Adipose tissue (tissue), 3 donors: ENCODE measurements around the gene BUD23. TPM values are rescaled to one million over a fixed set of nuclear protein-coding genes. Genes with fewer than 3 reads are reported as not detected.

Experiments used
- H3K27ac ChIP-seq: one replicate; pipeline ENCODE4 v1.5.1; 2013; ENCODE audit warnings: low read depth, low read length
- WGBS, 3 donors: extraction: QIAGEN DNeasy Blood & Tissue Kit; methylation state at CpG; one replicate each; pipeline ENCODE4 v1.1.7; 2013; 5-methylcytosine and 5-hydroxymethylcytosine counted together
- polyA plus RNA-seq, 3 donors: library from polyadenylated mRNA; stranded (reverse); fragments of 200-250 nt; gene quantifications; one replicate each; pipeline ENCODE4 v1.2.3, GENCODE V29; 2013
- donor health status: healthy with polysubstance abuse.
- donor health status: Bipolar disorder and iron deficiency.
- donor health status: healthy.

Gene BUD23
- polyA plus RNA-seq, 3 donors = 40.7 to 65.8 (median 46.4) TPM

DNA sequence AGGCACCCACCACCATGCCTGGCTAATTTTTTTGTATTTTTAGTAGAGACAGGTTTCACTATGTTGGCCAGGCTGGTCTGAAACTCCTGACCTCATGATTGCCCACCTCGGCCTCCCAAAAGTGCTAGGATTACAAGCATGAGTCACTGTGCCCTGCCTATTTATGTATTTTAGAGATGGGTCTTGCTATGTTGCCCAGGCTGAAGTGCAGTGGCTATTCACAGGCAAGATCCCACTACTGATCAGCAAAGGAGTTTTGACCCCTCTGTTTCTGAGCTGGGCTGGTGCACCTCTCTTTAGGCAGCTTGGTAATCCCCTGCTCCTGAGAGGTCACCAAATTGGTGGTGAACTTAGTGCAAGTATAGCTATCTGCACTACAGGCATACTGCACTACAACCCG is 49.0 kb downstream of the BUD23 start:
- 62 to 88% (median 72%) methylated on average over 2 of the region's 2 CpGs for WGBS, 3 donors
- H3K27ac ChIP-seq = no peak overlapping the region

DNA sequence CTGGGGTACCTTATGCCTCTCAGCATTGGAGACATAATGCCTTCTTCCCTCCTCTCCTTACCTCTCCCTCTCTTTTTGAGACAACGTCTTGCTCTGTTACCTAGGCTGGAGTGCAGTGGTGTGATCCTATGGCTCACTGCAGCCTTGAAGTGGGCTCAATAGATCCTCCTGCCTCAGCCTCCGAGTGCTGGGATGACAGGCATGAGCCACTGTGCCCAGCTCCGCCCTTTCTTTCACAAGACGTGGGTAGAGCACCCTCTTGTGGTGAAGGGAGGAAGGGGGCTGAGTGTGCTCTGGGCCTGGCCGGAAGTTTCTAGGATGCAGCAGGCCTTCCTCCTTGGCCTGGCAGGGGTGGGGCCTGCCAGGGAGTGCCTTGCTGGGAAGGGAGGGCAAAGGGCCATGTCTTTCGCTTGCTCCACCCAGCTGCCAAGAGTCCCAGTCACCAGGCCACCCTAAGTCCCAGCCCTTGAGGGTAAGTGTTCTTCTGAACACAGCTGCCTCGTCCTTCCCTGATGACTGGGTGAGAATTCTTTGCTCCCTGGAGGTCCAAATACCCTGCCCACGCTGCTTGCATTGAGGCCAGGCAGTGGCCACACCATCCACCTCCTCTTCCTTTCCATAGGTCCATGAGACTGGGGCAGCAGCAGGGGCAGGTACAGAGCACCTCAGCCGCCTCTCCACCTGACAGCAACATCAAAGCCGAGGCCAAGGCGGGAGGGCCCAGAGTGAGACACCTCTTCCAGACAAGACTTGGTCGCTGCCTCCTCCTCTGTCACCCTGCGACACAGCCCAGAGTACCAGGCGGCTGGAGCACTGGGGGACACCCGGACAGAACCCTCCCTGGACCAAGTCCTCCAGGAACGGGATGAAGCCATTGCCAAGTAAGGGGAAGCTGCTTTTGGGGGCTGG is 51.5 kb downstream of the BUD23 start:
- no peak overlapping the region for H3K27ac ChIP-seq
- WGBS, 3 donors = 57 to 66% (median 60%) methylated on average over 16 of the region's 16 CpGs

DNA sequence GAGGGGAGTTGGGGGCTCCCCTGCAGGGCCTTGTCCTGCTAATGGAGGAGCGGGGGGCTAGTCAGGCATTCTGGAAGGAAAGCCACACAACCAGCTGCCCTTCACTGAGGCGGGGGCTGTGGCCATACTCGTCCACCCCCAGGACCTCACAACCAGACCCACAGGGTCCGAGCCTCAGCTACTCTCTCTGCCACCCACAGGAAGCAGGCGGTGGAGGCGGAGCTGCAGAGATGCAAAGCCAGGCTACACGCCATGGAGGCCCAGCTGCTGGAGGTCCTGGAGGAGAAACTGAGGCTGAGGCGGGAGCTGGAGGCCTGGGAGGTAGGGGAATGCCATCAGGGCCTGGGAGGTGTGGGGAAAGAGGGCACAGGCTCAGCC is 52.1 kb downstream of the BUD23 start:
- no peak overlapping the region for H3K27ac ChIP-seq
- 92 to 97% (median 92%) methylated on average over 8 of the region's 8 CpGs for WGBS, 3 donors

DNA sequence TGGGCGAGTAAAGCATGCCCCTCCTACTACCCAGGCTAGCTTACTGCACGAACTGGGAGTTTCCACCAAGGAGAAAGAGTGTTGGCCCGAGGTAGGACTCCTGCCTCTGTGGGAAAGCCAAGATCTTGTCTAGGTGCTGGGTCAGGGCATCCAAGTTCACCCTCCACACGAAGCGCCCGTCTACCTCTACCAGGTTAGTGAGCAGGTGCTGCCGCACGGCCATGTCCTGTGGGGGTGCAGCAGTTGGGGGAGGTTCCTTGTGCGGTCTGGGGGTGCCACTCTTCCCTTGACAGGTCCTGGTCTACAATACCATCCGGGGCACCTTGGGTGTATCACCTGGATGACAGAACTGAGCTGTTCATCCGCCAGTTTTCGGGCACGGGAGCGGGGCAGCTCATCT is 53.5 kb downstream of the BUD23 start:
- 93 to 95% (median 93%) methylated on average over 14 of the region's 14 CpGs for WGBS, 3 donors

DNA sequence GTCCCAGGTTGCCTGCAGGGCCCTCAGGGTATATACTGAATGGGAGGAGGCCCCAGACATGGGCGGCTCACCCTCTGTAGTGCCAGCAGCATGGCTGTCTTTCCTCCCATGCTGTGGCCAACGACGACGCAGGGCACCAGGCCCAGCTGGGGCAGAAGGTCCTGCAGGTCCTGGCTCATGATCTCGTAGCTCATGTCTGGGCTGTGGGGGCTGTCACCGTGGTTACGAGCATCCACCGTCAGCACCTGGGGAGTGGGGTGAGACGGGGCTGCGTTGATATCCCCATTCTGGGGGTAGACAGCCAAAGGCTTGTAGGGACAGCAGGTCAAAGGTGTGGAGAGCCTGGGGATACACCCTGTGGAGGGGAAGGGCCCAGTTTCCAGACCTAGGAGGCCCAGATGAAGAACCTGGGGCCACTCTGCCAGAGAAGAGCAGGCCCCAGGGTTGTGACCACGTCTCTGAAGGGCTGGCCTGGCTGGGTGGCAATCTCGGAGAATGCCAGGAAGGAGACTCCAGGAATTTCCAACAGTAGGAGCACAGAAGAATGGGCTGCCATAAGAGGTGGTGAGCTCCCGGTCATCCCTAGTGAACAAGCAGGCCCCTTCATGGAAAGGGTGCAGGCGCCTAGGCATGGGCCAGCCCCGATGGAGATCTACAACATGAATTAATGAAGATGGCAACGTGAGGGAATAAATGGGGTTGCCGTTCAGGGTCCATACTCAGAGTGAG is 54.3 kb downstream of the BUD23 start:
- 70 to 79% (median 79%) methylated on average over 17 of the region's 17 CpGs for WGBS, 3 donors
- no peak overlapping the region for H3K27ac ChIP-seq

More for the DNA sequence above, 53.5 kb downstream of the BUD23 start:
- no peak overlapping the region for H3K27ac ChIP-seq

DNA sequence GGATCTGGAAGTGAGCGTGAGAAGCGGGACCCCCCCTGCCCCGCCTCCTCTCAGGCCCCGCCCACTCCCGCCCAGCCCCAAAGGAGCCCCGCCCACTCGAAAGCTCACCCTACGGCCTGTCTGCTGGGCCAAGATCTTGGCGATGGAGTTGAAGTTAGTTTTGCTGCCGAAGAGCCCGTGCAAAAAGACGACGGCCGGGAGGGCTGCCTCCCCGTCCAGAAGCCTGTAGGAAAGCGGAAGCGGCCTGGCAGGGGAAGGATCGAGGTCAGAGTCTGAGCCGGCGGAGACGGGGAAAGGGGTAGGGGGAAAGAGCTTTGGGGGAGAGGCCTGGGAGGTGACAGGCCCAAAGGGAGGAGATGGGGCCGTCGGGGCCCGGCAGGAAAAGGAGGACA is 54.8 kb downstream of the BUD23 start:
- 0 to 1% (median 1%) methylated on average over 24 of the region's 24 CpGs for WGBS, 3 donors
- H3K27ac ChIP-seq = no peak overlapping the region

DNA sequence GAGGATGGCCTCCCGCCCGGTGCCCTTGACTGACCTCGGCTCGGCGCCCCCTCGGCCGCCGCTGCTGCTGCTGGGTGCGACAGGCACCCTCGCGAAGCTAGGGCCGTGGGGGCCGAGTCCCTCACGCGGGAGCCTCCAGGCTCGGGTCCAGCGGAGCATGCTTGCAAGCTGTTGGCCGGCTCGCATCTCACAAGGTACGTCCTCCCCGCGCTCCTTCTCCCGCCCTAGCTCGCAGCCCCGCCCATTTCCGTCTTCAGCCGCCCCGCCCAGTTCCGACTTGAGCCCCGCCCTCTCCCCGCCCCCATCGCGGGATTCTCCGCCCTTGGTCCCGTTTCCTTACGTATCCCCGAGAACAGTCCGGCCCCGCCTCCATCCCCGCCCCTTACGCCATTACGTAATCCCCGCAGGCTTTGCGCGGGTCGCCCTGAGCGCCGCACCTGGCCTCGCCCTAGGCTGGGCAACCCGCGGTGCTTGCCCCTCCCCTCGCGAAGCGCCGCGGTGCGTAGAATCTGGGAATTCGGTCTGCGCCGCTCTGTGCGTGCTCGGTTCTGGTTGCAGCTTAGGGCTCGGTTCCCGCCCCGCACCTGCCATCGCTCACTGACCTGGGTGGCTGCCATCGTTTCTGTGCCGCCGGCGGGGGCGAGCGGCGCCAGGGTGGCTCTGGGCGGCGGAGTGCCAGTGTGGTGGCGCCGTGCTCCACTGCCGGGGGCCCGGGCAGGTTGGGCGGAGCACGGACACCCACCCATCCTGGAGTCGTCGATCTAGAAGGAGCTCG is 55.4 kb downstream of the BUD23 start, which contains the start of gene ABHD11:
Gene ABHD11, minus strand, starts transcription at position 191 of the 775 bp plus-strand sequence. Its CDS starts 32 bp downstream, at position 159.
- H3K27ac ChIP-seq = no peak within 1 kb of the TSS
- WGBS, 3 donors = 0 to 1% (median 1%) methylated on average over 75 to 83 of the region's 84 CpGs

DNA sequence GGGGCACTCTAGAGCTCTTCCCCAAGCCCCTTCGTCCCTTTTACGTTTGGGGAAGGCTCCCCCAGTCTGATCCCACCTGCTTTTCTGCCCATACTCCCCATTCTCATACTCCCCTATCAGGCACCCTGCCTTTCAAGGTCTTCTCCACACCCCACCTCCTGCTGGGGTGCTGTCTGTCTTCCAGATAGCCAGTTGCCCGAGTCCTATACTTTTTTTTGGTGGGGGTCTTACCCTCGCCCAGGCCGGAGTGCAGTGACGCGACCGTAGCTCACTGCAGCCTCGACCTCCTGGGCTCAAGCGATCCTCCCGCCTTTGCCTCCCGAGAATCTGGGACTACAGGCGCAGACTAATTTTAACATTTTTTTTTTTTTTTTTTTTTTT is 56.0 kb downstream of the BUD23 start:
- WGBS, 3 donors = 42 to 58% (median 53%) methylated on average over 13 of the region's 13 CpGs

DNA sequence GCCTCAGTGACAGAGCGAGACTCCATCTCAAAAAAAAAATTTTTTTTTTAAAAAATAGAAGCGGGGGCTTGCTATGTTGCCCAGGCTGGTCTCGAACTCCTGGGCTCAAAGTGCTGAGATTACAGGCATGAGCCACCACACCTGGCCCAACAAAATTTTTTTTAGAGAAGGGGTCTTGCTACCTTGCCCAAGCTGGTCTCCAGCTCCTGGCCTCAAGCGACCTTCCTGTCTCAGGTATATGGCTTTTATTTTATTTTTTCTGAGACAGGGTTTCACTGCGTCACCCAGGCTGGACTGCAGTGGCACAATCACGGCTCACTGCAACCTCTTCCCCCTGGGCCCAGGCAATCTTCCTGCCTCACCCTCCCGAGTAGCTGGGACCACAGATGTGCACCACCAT is 56.8 kb downstream of the BUD23 start:
- WGBS, 3 donors = 82 to 89% (median 86%) methylated on average over 7 of the region's 7 CpGs
- no peak overlapping the region for H3K27ac ChIP-seq

More for the DNA sequence above, 56.0 kb downstream of the BUD23 start:
- no peak overlapping the region for H3K27ac ChIP-seq

DNA sequence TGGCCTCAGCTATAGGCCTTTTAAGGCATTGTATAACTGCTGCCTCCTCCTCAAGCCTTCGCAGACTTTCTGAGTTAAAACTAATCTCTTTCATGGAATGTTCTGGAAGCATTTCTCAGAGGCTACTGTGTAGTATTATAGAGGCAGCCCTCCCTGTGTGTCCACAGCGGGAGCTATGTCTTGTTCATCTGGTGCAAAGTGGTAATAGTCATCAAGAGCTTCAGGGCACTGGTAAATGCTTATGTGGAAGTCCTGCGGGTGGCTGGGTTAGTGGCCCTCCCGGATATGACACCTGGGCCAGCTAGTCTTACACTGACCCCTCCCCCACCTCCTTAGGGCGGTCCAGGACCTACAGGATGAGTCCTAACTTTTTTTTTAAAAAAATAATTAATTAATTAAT is 57.4 kb downstream of the BUD23 start:
- no peak overlapping the region for H3K27ac ChIP-seq
- 76 to 84% (median 80%) methylated on average over 5 of the region's 5 CpGs for WGBS, 3 donors

DNA sequence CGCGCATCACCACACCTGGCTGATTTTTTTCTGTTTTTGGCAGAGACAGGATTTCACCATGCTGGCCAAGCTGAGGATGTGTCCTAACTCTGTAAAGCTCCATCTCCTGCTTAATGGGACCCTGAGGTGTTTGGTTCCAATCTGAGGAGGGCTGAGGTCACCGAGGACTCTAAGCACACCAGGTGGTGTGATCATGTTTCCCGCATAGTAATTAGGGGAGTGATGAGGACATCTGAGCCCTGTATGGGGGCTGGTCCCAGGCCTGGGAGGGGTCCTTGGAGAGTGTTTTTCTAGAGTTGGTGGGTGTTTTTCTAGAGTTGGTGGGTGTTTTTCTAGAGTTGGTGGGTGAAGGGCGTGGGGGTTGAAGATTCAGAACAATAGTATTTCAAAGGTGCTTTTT is 58.2 kb downstream of the BUD23 start:
- WGBS, 3 donors = 73 to 94% (median 92%) methylated on average over 5 of the region's 5 CpGs
- no peak overlapping the region for H3K27ac ChIP-seq

DNA sequence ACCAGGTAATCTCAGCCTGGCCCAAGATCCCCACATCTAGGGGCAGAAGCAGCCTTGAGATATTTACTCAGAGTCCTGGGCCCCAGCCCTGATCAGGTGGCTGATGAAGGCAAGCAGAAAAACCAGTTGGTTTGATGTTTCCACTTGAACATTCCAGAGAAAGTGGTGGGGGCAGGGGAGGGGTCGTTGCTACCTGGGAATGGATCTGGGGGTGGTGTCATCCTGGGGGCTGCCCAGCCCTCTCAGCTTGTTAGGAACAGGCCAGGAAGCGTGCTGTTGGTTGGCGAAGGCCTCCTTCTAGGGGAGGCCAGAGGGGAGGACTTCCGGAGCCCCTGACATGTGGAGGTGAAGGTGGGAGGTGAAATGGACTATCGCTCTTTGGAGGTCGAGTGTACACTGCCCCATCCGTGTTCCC is 58.9 kb downstream of the BUD23 start:
- 38 to 65% (median 60%) methylated on average over 7 of the region's 7 CpGs for WGBS, 3 donors
- no peak overlapping the region for H3K27ac ChIP-seq

DNA sequence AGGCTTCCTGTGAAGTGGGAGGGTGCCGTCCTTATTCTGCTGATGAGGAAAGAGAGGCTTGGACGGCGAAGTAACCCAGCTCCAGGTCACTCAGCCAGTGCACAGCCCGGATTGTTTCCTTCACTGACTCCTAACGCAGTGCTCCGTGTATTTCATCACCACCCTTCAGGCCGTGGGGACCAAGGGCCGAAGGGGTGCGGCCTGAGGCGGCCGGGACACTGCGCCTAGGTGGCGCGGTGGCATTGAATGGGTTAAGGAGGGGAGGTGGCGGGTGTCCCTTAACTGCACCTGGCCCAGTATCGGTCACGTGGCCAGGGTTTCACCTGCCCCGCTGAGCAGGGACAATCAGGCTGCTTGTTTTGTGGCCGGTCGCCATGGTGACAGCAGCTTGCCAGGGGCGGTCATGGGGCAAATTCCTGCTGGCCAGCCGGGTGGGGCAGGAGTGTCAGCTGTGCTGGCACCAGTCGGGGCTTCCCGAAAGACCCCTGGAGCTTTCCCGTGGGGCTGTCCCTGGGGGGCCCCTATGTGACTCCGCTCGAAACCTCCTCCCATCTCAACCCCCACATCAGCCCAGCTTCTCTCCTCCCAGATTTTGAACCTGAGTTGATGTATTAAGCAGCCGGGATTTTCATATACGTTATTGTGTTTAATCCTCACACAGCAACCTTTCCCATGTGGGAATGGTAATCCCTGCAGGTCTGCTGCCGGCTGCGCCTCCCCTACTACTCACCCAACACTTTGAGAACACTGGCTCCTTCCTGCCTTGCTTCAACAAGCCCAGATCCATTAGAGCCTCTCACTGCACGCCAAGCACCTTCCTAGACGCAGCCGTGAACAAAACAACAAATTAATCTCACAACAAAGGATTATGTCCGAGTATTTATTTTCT is 59.6 kb downstream of the BUD23 start:
- WGBS, 3 donors = 7 to 45% (median 38%) methylated on average over 34 to 35 of the region's 35 CpGs
- H3K27ac ChIP-seq = no peak overlapping the region

DNA sequence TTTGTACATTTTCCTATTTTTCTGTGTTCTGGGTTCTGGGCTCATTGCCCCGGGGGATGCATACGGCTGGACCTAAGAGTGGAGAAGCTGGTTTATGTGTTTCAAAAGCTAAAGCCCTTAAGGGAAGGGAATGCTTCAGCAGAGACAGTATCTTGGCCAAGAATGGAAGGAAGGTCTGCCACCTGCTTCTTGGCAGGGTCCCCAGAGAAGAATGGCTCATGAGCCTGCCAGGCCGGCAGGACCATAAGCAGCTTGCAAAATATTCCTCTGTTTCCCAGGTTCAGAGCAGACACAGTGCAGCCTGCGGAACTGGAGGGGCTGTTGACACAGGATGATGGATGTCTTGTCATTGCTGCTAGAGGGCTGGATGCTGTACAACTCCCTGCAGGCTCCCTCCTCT is 63.0 kb downstream of the BUD23 start:
- WGBS, 3 donors = 17 to 72% (median 61%) methylated on average over 4 of the region's 4 CpGs
- H3K27ac ChIP-seq = no peak overlapping the region
